GM18517 (cell line): ENCODE measurements around the gene MKNK1.
A peak's percentile ranks its signal among the peaks of the same experiment; 100 is the strongest.

Experiments
- ATAC-seq: cut with Tn5 transposase; IDR thresholded peaks from one replicate; pipeline ENCODE4 v1.9.1; 2021; ENCODE audit warnings: mild to moderate bottlenecking, moderate library complexity; ENCODE audit not compliant: unreplicated experiment

Gene MKNK1

DNA sequence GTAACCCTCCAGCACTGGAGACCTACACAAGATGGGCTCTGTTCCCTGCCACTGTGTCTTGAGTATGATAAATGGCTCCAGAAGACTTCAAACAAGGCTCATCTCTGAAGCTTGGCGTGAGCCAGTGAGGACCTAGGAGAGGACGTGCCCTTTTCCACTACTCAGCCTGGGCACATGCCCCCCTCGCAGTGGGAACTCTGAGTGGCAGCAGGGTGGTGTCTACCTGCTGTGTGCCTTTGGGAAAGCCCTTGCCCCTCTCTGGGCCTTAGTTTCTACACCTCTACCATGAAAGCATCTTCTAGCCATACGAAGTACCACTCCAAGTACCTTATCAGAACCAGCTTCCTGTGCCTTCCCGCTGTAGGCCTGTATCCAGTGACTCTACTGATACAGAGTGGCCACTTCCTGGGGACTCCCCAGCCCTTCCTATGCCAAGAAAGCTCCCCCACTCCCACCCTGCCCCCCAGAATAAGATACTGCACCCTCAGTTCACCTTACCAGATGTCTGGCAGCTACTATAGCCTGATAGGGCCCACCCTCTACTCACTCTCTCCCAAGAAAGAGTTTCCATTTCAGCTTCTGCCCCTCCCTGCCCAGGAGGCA lies 15.7 kb upstream of the MKNK1 start:
- no peak for ATAC-seq

DNA sequence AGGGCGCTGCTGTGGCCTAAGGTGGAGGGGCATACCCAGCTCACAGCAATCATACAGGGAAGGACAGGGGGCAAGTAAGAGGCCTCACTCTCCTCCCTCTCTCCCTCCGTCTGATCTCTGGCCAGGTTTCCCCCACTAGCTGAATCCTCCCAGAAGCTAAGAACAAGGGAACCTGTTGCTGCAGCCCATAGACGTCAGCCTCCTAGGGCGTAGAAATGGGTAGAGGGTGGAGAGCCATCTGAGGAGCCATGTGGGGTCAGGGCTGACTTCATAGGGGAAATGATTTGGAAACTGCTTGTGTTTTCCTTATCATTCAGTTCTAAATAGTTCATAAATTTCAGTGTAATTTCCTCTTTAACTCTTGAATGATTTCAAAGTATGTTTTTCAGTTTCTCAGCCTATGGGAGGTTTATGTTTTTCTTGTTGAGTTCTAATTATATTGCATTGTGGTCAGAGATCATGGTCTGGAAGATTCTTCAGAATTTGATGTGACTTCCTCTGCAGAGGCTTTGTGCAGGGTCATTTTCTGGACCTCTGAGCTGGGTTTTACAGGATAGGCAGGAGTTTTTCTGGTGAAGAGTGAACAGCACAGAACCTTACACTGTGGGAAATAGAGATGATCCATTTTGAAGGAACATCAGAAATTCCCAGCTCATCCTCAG lies 14.8 kb upstream of the MKNK1 start:
- ATAC-seq: no peak

DNA sequence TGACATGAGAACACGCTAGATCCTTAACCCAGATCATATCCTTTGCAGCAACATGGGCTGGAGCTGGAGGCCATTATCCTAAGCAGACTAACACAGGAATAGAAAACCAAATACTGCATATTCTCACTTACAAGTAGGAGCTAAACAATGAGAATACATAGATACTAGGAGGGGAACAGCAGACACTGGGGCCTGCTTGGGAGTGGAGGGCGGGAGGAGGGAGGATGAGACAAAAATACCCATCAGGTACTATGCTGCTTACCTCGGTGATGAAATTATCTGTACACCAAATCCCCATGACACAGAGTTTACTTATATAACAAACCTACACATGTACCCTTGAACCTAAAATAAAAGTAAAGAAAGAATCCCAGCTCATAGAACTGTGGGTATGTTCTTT lies 13.8 kb upstream of the MKNK1 start:
- ATAC-seq: no peak

DNA sequence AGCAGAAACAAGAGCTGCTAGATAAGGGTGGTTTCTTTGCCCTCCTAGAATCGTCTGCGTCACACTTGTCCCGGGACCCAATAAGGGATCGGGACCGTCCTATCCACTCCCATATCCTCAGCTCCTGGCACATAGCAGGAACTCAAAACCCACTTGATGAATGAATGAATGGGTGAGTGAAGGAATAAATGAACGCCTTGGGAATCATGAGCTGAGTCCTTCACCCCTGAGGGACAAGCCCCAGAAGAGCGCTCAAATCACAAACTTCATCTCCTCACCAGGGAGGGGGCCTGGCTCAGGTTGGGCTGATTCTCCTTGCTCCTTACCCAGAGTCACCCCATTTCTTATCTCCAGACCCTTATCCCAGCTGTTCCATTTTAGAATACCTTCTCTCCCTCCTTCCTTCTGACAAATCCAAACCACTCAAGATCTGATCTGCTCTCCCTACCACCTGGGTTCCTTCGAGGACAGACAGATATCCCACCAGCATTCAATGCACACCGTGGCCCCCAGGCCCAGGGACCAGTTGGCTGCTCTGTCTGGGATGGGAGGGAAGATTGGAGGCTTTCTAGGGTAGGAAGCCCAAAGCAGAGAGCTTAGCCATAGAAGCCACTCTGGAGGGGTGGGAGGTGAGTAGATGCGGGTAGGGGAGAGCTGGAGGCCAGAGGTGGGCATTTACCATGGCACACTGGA lies 13.2 kb upstream of the MKNK1 start:
- ATAC-seq: no peak

DNA sequence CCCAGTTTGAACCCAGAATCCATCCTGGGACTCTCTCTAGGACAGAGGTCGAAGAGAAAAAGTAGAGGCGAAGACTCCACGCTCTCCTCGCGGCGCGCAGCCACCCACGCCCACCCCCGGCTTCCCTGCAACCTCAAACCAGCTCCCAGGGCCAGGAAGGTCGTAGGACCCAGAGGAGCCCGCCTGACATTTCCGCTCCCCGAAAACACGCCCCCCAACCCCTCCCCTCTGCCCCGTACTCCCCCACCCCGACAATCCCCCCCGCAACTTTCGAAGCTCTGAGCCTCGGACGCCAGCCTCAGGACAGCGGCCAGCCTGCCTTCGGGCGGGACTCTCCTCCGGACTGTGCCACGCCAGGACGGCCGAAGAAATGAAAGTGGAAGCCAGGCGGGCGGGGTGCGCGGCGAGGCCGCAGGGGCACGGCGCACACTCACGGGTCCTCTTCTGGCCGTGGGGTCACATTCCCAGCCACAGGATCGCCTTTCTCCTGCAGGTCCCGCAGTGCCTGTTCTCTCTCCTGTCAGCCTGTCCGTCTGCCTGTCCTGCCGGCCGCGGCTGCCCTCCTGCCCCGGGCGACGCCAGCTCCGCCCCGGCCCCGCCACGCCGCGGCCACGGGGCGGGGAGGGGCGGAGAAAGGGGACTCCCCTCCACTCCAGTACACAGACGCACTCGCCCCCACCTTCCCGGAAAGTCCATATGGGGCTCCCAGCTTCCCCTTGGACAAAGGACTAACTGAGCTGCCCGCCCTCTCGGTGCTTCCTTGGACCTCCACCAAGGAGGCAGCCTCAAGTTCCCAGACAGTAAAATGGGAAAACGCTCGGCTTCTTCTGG lies 12.4 kb upstream of the MKNK1 start, which contains the start of gene MOB3C:
Gene MOB3C (minus strand): TSS at position 535 of the 831 bp plus-strand sequence. CDS start 3,490 bp downstream, outside the sequence.
- no peak for ATAC-seq

DNA sequence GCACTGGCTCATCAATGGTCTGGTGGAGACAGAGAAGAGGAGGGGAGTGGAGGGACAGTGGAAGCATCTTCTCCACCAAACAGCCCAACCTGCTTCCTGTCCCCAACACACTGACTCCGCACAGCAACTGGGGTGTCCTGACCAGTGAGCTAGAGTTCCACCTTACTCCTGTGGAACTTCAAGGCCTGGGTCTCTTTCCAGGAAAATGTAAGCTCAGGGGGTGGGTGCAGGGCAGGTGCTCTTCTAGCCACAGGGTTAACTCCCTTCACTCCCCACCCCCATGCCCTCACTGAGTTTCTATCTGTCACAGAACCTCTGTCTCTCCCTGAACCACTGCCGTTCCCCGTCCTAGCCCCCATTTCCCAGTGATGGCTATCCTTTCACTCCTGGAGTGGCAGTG lies 11.7 kb upstream of the MKNK1 start:
- ATAC-seq: no peak

- no peak for ATAC-seq
Observed at GRCh38 chr1:46615088-46615487, 11.0 kb upstream of the MKNK1 start.

DNA sequence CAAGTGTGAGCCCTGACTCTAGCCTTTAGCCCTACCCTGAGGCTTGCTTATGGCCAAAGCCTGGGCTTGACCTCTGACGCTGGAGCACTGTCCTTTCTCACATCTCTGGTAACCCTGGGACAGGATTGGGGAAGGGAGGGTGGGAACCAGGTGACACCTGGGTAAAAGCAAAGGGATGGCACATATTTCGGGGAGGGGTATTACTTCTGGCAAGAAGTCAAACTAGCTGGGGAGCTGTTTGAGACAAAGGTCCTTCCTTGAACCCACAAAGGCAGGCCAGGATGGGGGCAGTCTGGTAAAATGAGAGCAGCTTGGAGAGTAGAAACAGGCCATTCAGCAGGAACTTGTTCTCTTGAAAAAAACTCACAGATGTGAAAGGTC lies 10.5 kb upstream of the MKNK1 start:
- ATAC-seq: no peak

DNA sequence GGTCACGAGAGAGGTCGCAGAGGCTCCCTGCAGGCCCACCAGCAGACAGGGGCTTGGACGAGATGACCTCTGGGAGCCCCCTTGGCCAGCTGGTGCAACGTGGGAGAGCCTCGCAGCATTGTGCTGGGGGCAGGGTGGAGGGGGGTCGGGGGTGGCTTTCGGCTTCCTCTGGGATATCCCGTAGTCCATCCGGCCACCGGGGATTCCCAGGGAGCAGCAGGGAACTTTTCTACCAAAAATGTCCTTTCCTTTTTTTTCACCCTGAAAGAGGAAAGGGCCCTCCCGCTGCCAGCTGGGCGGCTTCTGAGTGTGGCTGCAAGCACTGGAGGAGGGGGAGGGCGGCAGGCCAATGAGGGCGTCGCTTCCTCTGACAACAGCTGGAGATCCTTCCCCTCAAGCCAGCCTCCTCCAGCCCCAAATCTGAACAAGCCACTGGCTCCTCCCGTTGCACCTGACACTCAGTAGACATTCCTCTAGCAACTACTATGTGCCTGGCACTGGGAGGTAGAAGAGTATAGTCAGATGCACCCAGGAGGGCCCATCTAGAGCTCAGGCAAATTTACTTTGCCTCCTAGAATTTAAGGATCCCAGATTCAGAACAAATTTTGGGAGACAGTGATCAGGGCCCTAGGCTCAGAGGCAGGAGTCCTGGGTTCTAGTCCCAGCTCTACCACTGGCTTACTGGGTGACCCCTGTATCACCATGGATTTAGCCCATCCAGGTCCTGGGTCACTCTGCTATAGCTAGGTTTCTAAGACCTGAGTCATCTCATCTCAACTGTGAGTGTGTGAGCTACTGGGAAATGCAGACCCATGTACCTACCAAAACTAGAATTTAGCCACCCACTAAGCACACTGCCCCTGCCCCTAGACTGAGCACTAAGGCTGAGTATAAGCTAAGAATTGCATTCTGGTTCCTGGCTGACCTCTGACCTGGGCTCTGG lies 9.9 kb upstream of the MKNK1 start:
- no peak for ATAC-seq

DNA sequence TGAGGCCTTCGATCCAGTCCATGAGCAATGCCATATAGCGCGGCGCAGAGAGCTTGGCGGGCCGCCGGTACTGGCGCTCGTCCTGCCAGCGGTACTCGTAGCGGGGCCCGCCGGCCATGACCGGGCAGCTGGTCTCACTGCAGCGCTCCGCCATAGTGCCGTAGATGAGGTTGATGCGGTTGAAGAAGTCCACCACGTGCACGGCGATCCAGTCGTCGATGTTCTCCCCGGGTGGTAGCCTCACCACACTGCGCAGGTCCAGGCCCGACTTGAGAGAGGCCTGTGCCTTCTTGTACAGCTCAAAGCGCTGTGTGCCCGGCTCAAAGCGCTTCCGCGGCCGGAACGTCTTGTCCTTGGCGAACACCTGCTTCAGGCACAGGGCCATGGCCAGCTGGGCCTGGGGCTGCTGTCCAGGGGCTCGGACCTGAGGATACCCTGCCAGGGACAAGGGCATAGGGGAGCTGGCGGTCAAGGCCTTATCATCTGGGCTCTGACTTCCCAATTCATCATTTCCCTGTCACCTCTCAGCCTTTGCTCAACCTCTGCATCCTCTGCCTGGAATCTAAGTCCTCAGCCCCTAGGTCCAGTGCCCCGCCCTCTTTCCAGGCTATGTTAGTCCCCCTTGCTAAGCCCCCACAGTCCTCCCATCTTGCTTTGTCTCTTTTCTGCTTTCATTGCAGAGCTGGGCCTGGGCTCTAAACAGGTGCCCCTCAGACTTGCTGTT lies 9.0 kb upstream of the MKNK1 start:
- ATAC-seq: no peak

GRCh38 chr1:46611691-46612221 lies 7.7 kb upstream of the MKNK1 start:
- no peak for ATAC-seq

GRCh38 chr1:46607345-46608130 lies 3.5 kb upstream of the MKNK1 start:
- ATAC-seq: no peak

DNA sequence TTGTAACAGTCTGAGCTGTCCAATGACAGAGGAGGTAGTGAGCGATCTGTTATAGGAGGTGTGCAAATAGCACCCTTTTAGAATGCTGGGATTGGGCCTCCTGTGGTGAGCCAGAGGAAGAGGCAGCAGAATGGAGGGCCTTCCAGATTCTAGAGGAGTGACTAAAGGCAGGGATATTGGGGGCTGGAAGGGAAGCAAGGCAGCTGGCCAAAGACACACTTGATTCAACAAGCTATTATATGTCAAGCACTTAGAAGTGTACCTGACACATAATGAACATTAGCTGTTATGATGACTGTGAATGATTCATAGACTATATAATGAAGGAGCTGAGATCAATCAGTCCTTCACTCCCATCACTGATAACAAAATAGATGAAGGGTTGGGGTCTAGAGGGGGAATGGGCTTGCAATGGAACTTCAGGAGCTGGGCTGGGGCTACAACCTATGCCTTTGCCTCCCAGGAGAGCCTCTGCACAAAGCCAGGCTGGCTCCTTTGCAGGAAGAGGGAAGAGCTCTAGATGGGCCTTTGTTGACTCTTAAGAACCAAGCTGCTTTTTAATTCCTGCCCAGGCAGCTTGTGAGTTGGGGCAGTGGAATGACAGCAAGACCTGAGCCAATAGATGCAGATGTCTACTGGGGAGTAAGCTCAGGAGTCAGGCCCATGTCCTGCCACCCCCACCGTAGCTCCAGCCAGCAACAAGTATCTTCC lies 2.3 kb upstream of the MKNK1 start:
- no peak for ATAC-seq

DNA sequence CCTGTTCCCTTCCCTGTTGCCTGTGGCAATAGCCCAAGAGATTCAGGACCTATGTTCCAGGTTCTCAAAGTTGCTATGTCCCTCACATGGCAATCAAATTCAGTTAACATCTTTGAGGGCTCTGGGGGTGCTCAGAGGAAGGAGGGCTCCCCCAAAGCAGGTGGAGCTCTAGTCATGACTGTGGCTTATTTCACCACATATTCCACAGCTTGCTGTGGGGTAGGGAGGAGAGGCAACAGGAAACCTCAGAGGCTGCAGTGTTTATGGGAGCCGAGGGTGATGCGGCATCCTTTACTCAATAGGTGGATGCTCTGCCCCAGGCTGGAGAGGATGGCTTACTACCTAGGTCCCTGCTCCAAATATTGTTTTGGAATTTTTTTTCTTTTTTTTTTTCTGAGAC lies 1.2 kb upstream of the MKNK1 start:
- ATAC-seq: no peak

- peak; percentile 8 for ATAC-seq
Observed at GRCh38 chr1:46603481-46603857, 599 bp downstream of the MKNK1 start.

DNA sequence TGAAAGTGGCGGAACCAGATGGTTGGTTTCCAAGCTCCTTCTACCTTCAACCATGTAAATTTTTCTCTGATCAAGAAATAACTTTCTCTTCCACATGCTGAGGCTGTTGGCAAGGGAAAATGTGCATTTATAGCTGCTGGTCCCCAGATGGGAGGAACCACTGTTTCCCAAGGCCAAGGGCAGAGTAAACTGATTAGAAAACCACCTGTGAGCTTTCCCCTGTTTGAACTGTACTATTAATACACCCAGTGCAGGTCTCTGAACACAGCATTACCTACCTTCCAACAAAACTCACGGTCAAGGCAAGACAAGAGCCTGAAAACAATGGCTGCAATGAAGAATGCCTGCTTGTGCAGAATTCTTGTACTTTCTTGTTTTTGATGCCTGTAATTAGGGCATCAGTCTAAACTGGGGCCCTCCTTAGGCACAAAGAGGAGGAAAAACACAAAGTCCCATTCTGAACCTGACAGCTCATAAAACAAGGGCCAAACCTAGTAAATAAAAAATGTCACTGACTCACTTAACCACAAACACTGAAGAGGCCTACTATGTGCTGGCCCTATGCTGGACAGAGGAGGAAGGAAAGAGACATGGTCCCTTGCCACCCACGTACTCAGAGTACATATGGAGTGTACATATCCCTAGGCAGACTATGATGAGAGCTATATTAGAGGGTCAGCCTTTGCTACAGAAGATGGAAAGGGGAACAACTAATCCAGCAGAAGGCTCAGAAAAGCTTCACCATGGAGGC lies 2.6 kb downstream of the MKNK1 start:
- ATAC-seq: no peak
